ENCODE measurements around the gene HDDC3.
"Not testable (repeated sequence)": the region's sequence is repeated elsewhere in the genome, so short reads cannot be mapped to it uniquely, and the experiment has no call there.

HDDC3 gene

GRCh38 chr15:90907838-90908507 is 24.4 kb downstream of the HDDC3 start:
- DNase-seq, result no peak

- no peak for DNase-seq
Measured at GRCh38 chr15:90907051-90907660, 25.2 kb downstream of the HDDC3 start.

- DNase-seq, result no peak
Measured at GRCh38 chr15:90906181-90906849, 26.0 kb downstream of the HDDC3 start.

- DNase-seq, result no peak
Measured at GRCh38 chr15:90905306-90906180, 26.8 kb downstream of the HDDC3 start.

GRCh38 chr15:90904746-90905145 is 27.6 kb downstream of the HDDC3 start:
- DNase-seq, result no peak

- DNase-seq, result no peak
Measured at GRCh38 chr15:90903733-90904536, 28.4 kb downstream of the HDDC3 start.

- DNase-seq, result peak; percentile 82
Measured at GRCh38 chr15:90902840-90903732, 29.3 kb downstream of the HDDC3 start, which contains the start of gene MAN2A2. Gene MAN2A2 (plus strand): TSS chr15:90903302. CDS start chr15:90904208, 906 bp downstream.

GRCh38 chr15:90902040-90902839 is 30.1 kb downstream of the HDDC3 start:
- peak; percentile 65 for DNase-seq

- no peak for DNase-seq
Measured at GRCh38 chr15:90901175-90902039, 30.9 kb downstream of the HDDC3 start.

- not testable (repeated sequence) for DNase-seq
Measured at GRCh38 chr15:90897131-90897655, 35.2 kb downstream of the HDDC3 start.

GRCh38 chr15:90895571-90896117 is 36.7 kb downstream of the HDDC3 start:
- DNase-seq, result no peak

GRCh38 chr15:90893175-90894090 is 38.9 kb downstream of the HDDC3 start:
- DNase-seq, result no peak

GRCh38 chr15:90892498-90893174 is 39.7 kb downstream of the HDDC3 start:
- no peak for DNase-seq

GRCh38 chr15:90892023-90892422 is 40.3 kb downstream of the HDDC3 start:
- no peak for DNase-seq

- DNase-seq, result no peak
Measured at GRCh38 chr15:90891346-90891949, 40.9 kb downstream of the HDDC3 start.

- DNase-seq, result no peak
Measured at GRCh38 chr15:90890839-90891238, 41.5 kb downstream of the HDDC3 start.
